Astrocyte of the cerebellum (primary cell): ENCODE measurements around the gene ALOX5AP.

ENCODE experiments used
- DNase-seq: peaks from one replicate; pipeline ENCODE4 v3.0.0-alpha.2; 2011; ENCODE audit warnings: low read depth
- H3K4me3 ChIP-seq: 2 replicates; pipeline ENCODE4 v1.5.1; 2011; ENCODE audit warnings: mild to moderate bottlenecking, low read depth, low read length, moderate library complexity
- in situ Hi-C: cut with HindIII; loops from 2 replicates; pipeline ENCODE4 v1.10.0; 2017; ENCODE audit warnings: low sequenced_read_pairs
- TF ChIP-seq, protein P1 (sequence below): IDR thresholded peaks from 2 replicates; pipeline ENCODE4 v1.5.1; 2012; ENCODE audit warnings: low read length, low read depth, moderate library complexity, mild to moderate bottlenecking; ENCODE audit errors: missing control alignments

The ALOX5AP gene

DNA sequence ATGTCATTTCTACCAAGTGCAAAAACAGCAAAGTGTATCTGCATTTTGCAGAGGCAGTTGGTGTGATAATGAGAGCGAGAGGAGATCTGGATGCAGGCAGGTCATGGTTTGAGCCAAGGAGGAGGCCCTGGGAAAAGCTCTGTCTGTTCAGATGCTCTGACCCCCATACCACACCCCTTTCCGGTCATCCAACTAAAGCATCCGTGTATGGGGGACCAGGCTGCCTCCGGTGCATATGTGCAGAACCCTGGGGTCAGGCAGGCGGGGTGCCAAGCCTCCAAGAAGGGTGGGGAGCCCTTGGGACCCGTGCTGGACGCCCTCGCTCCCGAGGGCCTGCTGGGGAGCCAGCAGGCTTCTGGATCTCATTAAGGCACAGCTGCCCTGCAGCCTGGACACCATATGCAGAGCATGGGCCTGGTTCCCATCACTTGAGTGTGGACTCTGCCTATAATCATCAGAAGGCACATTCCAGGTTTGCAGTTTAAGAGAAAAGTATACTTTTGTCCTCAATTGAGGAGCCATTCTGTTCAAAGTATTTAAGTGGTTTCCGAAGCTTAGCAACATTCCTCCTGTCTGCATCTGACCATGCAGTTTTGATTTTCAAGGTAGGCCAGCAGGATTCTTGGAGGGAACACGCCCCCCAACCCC lies 56.1 kb downstream of the ALOX5AP start:
- TF ChIP-seq, protein P1, sequence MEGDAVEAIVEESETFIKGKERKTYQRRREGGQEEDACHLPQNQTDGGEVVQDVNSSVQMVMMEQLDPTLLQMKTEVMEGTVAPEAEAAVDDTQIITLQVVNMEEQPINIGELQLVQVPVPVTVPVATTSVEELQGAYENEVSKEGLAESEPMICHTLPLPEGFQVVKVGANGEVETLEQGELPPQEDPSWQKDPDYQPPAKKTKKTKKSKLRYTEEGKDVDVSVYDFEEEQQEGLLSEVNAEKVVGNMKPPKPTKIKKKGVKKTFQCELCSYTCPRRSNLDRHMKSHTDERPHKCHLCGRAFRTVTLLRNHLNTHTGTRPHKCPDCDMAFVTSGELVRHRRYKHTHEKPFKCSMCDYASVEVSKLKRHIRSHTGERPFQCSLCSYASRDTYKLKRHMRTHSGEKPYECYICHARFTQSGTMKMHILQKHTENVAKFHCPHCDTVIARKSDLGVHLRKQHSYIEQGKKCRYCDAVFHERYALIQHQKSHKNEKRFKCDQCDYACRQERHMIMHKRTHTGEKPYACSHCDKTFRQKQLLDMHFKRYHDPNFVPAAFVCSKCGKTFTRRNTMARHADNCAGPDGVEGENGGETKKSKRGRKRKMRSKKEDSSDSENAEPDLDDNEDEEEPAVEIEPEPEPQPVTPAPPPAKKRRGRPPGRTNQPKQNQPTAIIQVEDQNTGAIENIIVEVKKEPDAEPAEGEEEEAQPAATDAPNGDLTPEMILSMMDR, result no peak
- H3K4me3 ChIP-seq, result no peak overlapping the region
- in situ Hi-C loops, result no loop called here
- peak; percentile 38 for DNase-seq

DNA sequence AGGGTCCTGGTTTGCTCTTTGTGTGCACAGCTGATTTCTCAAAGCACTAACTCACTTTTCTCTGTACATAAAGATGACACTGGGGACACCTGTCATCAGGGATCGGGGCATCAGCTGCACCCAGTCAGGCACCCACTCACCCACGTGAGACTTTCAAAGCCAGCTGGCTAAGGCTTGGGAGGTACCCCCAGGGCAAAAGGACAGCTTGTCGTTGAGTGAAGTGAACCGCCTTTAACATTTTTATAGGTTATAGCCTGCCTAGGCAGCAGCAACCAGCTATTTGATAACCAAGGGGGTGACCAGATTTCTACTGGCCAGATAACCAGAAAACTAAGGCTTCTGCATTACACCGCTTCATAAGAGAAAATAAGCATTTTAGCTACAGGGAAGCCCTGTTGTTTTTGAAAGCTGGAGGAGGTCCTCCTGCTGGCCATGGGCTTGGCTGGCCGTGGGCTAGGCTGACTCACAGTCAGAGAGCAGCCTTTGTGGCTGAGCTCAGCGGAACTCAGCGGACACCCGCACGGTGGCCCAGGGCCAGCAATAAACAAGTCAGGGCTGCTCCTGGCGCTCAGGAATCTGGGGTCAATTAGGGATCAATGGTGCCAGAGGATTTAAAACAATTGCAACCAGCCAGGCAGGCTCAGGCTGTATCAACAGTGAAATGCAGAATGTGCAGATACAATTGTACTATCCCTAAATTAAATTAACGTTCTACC lies 57.1 kb downstream of the ALOX5AP start:
- TF ChIP-seq, protein P1, result peak; percentile 69
- H3K4me3 ChIP-seq, result no peak overlapping the region
- DNase-seq, result peak; percentile 97
- in situ Hi-C loops, result no loop called here

DNA sequence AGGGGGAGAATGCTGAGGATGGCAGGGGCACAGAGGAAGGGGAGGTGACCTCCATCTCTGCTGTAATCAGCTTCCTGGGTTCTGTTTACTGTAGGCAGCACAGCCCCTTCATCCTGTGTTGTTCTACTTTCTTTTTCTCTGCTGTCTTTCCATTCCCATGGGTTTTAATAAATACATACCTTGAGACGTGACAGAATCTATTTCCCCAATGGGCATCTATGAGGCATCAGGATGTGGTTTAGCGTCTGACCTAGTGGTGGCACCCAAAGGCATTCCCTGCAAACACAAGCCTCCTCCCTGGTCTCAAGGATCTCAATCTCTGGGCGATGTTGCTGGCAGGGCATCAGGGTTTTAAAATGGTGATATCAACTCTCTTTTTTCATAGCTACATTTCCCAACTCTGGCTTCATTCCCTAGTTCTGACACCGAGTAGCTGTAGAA lies 60.8 kb downstream of the ALOX5AP start:
- no peak for DNase-seq
- in situ Hi-C loops, result loop anchor here (5.0 kb wide), 2 partner anchors 59 to 226 kb away; partner anchors contain the start of gene ALOX5AP
- TF ChIP-seq, protein P1, result no peak
- H3K4me3 ChIP-seq, result no peak overlapping the region

DNA sequence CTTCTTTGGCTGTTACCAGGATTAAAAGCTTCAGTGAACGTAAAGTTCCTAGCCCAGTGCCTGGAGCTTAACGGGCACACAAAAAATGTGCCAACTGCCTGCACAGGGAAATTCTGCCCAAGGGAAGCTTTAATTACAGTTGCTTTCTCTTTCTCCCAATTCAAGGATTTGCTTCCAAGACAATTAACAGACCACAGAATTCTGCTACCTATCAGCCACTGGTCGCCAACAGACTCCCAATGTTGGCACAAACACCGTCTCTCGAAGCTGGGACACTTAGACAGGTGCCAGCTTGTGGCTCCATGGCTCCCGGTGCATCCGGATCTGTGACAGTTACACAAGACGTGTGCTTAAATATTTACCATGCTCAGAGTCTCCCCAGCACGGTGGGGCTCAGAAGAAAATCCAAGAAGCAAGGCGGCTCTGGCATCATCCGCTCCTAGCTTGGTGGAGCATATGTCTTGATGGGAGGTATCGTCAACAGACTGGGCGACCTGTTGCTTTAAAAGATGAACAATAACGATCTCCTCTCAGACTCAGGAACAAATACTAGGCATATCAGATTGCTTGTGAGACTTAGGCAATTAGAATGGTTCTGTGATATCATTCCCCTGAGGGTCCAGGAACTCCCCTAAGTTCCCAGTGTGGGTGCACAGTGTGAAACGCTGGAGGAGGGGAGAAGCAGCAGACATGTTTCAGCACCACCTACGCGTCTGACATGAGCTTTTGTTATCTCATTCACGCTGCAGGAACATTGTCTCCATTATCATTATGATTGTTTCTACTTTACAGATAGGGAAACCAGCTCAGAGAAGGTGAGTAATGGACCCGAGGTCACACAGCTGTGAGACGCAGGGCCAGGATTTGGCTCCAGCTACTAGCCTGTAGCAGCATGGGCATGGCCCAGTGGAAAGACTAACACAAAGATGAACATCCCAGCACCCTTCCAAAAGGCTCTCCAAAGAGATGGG lies 61.6 kb downstream of the ALOX5AP start:
- in situ Hi-C loops, result loop anchor here (5.0 kb wide), 2 partner anchors 60 to 225 kb away; partner anchors contain the start of gene ALOX5AP
- TF ChIP-seq, protein P1, result no peak
- DNase-seq, result no peak
- H3K4me3 ChIP-seq, result no peak overlapping the region

DNA sequence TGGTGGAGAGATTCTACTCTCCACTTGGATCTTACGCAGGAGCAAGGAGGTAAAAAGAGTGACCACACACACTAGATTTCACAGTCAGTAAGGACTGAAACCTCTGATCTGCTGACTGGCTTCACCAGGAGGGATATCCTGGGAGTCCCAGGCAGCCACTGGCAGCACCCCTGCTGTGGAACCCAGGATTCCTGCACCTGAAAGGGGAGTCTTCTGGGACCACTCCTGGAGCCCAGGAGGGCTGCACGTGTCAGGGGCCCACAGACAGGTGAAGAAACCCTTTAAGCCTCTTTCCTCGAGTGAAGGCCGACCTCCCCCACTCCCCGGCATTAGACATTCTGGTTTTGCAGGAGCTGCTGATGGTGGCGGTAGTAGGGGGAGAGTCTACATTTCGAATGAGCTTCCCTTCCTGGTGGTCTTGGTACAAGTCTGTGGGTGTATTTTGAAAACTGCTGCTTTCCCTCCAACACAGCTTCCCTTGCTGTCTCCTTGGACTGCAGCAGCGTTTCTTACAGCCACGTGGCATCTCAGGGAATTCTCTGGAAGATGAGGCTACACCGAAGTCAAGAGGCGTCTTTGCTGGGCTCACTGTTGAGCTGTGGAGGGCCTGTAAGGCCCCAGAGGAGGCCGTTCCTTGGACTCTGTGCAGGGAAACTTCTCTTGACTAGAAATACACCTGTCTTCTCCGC lies 62.6 kb downstream of the ALOX5AP start:
- in situ Hi-C loops, result loop anchor here (5.0 kb wide), 2 partner anchors 61 to 224 kb away; partner anchors contain the start of gene ALOX5AP
- TF ChIP-seq, protein P1, result no peak
- H3K4me3 ChIP-seq, result no peak overlapping the region
- DNase-seq, result no peak
